Keratinocyte (primary cell): ENCODE measurements around the gene FBXO42. TPM values are rescaled to one million over a fixed set of nuclear protein-coding genes. Genes with fewer than 3 reads are reported as not detected.
A peak's percentile ranks its signal among the peaks of the same experiment; 100 is the strongest.

Experiments used
- DNase-seq: peaks from one replicate; pipeline ENCODE4 v3.0.0-alpha.2; 2011; ENCODE audit warnings: low read depth, missing footprints, low spot score
- FAIRE-seq: peaks from 2 replicates; lab custom pipeline; 2011; peaks lifted over from hg19 to GRCh38; lab: Jason Lieb, UNC
- H2AFZ ChIP-seq: 2 replicates; pipeline ENCODE4 v1.6.0; 2012; ENCODE audit warnings: low read length, control low read depth, inconsistent platforms; ENCODE audit not compliant: control insufficient read depth
- H3K27ac ChIP-seq: 2 replicates; pipeline ENCODE4 v1.5.1; 2011; ENCODE audit warnings: low read length; ENCODE audit not compliant: control insufficient read depth, insufficient read depth
- H3K27me3 ChIP-seq: 3 replicates; pipeline ENCODE4 v1.6.0; 2011; ENCODE audit warnings: low read length; ENCODE audit not compliant: control insufficient read depth, insufficient read depth; ENCODE audit errors: extremely low read depth
- H3K36me3 ChIP-seq, 2 experiments: 2 replicates in 1 of 2; 3 replicates in 1 of 2; pipeline ENCODE4 v1.5.1; 2011; ENCODE audit warnings: low read length in 2 of 2, mild to moderate bottlenecking in 1 of 2; ENCODE audit not compliant: control insufficient read depth in 2 of 2, insufficient read depth in 2 of 2; ENCODE audit errors: extremely low read depth in 1 of 2
- H3K4me1 ChIP-seq: 3 replicates; pipeline ENCODE4 v1.5.1; 2011; ENCODE audit warnings: low read length; ENCODE audit not compliant: control insufficient read depth, insufficient read depth; ENCODE audit errors: extremely low read depth
- H3K4me2 ChIP-seq: 3 replicates; pipeline ENCODE4 v1.6.0; 2011; ENCODE audit warnings: low read depth, low read length; ENCODE audit not compliant: control insufficient read depth, insufficient read depth; ENCODE audit errors: extremely low read depth
- H3K4me3 ChIP-seq, 3 experiments: fragments of 200-600 bp in 1 of 3; sonication (generic) in 1 of 3; 2 replicates in 2 of 3; 3 replicates in 1 of 3; pipeline ENCODE4 v1.5.1; 2011 to 2016; ENCODE audit warnings: low read length in 3 of 3, mild to moderate bottlenecking in 3 of 3, control low read depth in 2 of 3, inconsistent platforms in 1 of 3, low read depth in 1 of 3, mixed read lengths in 1 of 3, mixed run types in 1 of 3, moderate library complexity in 1 of 3; ENCODE audit not compliant: control insufficient read depth in 2 of 3, insufficient read depth in 2 of 3; ENCODE audit errors: extremely low read depth in 1 of 3
- H3K79me2 ChIP-seq: 2 replicates; pipeline ENCODE4 v1.6.0; 2012; ENCODE audit warnings: low read length; ENCODE audit not compliant: control insufficient read depth, insufficient read depth
- H3K9ac ChIP-seq: 3 replicates; pipeline ENCODE4 v1.6.0; 2011; ENCODE audit warnings: low read length; ENCODE audit not compliant: control insufficient read depth, insufficient read depth; ENCODE audit errors: extremely low read depth
- H3K9me1 ChIP-seq: 3 replicates; pipeline ENCODE4 v1.6.0; 2011; ENCODE audit warnings: low read length; ENCODE audit not compliant: control insufficient read depth, insufficient read depth; ENCODE audit errors: extremely low read depth
- H3K9me3 ChIP-seq: 2 replicates; pipeline ENCODE4 v1.5.1; 2012; ENCODE audit warnings: low read depth, low read length; ENCODE audit not compliant: control insufficient read depth
- H4K20me1 ChIP-seq: 3 replicates; pipeline ENCODE4 v1.6.0; 2011; ENCODE audit warnings: low read length; ENCODE audit not compliant: control insufficient read depth, insufficient read depth; ENCODE audit errors: extremely low read depth
- CTCF ChIP-seq, 3 experiments: IDR thresholded peaks in 1 of 3; conservative IDR thresholded peaks in 1 of 3; optimal IDR thresholded peaks in 1 of 3; 2 replicates in 2 of 3; 3 replicates in 1 of 3; pipeline versions ENCODE3 to v1.5.1; 2011; ENCODE audit warnings: low read length in 3 of 3, mild to moderate bottlenecking in 3 of 3, moderate library complexity in 2 of 3, control low read depth in 1 of 3, inconsistent platforms in 1 of 3; ENCODE audit not compliant: insufficient read depth in 2 of 3; ENCODE audit errors: extremely low read depth in 1 of 3
- EZH2 ChIP-seq: IDR thresholded peaks from one replicate; pipeline ENCODE4 v1.6.1; 2012; ENCODE audit warnings: inconsistent platforms, mild to moderate bottlenecking, low read length, moderate library complexity
- dilution Hi-C: fragments of 300-500 bp; cut with MboI; formaldehyde crosslinking; loops from one replicate; pipeline ENCODE4 v1.7.0; 2020; ENCODE audit warnings: low sequenced_read_pairs; ENCODE audit not compliant: extremely low pct_ligation_motif_present
- polyA plus RNA-seq, 5 experiments: library from polyadenylated mRNA; depleted of rRNA in 3 of 5; stranded (reverse) in 3 of 5; stranded (forward) in 1 of 5; unstranded in 1 of 5; fragments of >200 nt; gene quantifications; 1 replicate in 1 of 5; 2 replicates in 3 of 5; 3 replicates in 1 of 5; pipeline versions ENCODE4 v1.2.1 to v1.2.3, GENCODE V29; 2011 to 2012; ENCODE audit warnings: missing spikeins in 2 of 5, low read depth in 1 of 5, low replicate concordance in 1 of 5

The FBXO42 gene
- polyA plus RNA-seq, 1 donor (not counting 4 experiments of a cell fraction or from before 2014, with no cell fraction given), result 14.1 TPM

GRCh38 chr1:16354619-16355018 is 2.3 kb upstream of the FBXO42 start:
- no peak for DNase-seq
- no peak overlapping the region for H2AFZ ChIP-seq
- FAIRE-seq, result no peak
- H3K4me1 ChIP-seq, result peaks cover 12% of the 10 kb centered on the region
- no peak overlapping the region for H3K4me2 ChIP-seq
- no peaks in the 10 kb centered on the region for H4K20me1 ChIP-seq
- no peaks in the 10 kb centered on the region for H3K27me3 ChIP-seq
- no peaks in the 10 kb centered on the region for H3K9me1 ChIP-seq
- no peaks in the 10 kb centered on the region for H3K36me3 ChIP-seq
- no peaks in the 10 kb centered on the region for H3K9me3 ChIP-seq
- H3K27ac ChIP-seq, result no peak overlapping the region
- no peak for TF ChIP-seq EZH2
- no peak for TF ChIP-seq CTCF (optimal IDR thresholded peaks at IDR 0.05 in 1 of 3, IDR thresholded peaks at IDR 0.05 in 1 of 3, conservative IDR thresholded peaks at IDR 0.05 in 1 of 3; ENCODE audit: extremely low read depth in 1 of 3, insufficient read depth in 2 of 3, low read length in 3 of 3)
- peaks cover 25% of the 10 kb centered on the region for H3K79me2 ChIP-seq
- no peak overlapping the region for H3K9ac ChIP-seq
- H3K4me3 ChIP-seq, result no peak overlapping the region
- dilution Hi-C loops, result no loop called here

- peak overlapping the region; percentile 88 for H3K9ac ChIP-seq
- FAIRE-seq, result no peak
- peak overlapping the region; percentile 84 for H2AFZ ChIP-seq
- peaks cover 41% of the 10 kb centered on the region for H3K79me2 ChIP-seq
- no peaks in the 10 kb centered on the region for H3K9me3 ChIP-seq
- TF ChIP-seq CTCF (optimal IDR thresholded peaks at IDR 0.05 in 1 of 3, IDR thresholded peaks at IDR 0.05 in 1 of 3, conservative IDR thresholded peaks at IDR 0.05 in 1 of 3; ENCODE audit: extremely low read depth in 1 of 3, insufficient read depth in 2 of 3, low read length in 3 of 3), result no peak
- no peak for TF ChIP-seq EZH2
- H3K4me3 ChIP-seq, result peak overlapping the region; percentile 47 to 74 (median 52)
- no peak for DNase-seq
- peaks cover 3% of the 10 kb centered on the region for H3K9me1 ChIP-seq
- peak overlapping the region; percentile 64 for H3K27ac ChIP-seq
- no peaks in the 10 kb centered on the region for H3K36me3 ChIP-seq
- peak overlapping the region; percentile 81 for H3K4me2 ChIP-seq
- H4K20me1 ChIP-seq, result no peaks in the 10 kb centered on the region
- dilution Hi-C loops, result no loop called here
- H3K27me3 ChIP-seq, result no peaks in the 10 kb centered on the region
- H3K4me1 ChIP-seq, result peaks cover 12% of the 10 kb centered on the region
Measured at GRCh38 chr1:16352842-16353535, 709 bp upstream of the FBXO42 start.
